ES-I3 (cell line): ENCODE results near the gene USH2A.

Source experiments
- H3K36me3 ChIP-seq: 2 replicates; pipeline ENCODE4 v1.6.1; 2013; ENCODE audit warnings: mild to moderate bottlenecking, low read length, control low read depth, moderate library complexity; ENCODE audit not compliant: insufficient read depth
- H3K4me1 ChIP-seq: 2 replicates; pipeline ENCODE4 v1.6.1; 2013; ENCODE audit warnings: mild to moderate bottlenecking, control low read depth, low read length; ENCODE audit not compliant: insufficient read depth
- H3K9ac ChIP-seq: 2 replicates; pipeline ENCODE4 v1.6.1; 2013; ENCODE audit warnings: low read depth, mild to moderate bottlenecking, low read length, moderate library complexity
- H3K9me3 ChIP-seq: 2 replicates; pipeline ENCODE4 v1.6.1; 2013; ENCODE audit warnings: mild to moderate bottlenecking, low read length, moderate library complexity; ENCODE audit not compliant: control insufficient read depth, insufficient read depth

The USH2A gene

DNA sequence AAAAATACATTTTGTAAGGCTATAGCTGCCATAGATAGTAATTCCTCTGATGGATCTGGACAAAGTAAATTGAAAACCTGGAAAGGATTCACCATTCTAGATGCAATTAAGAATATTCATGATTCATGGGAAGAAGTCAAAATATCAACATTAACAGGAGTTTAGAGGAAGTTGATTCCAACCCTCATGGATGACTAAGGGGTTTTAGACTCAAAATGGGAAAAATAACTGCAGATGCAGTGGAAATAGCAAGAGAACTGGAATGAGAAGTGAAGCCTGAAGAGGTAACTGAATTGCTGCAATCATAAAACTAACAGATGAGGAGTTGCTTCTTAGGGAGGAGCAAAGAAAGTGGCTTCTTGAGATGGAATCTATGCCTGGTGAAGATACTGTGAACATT lies 625.4 kb downstream of the USH2A start:
- no peaks in the 10 kb centered on the region for H3K9me3 ChIP-seq
- H3K4me1 ChIP-seq = no peaks in the 10 kb centered on the region
- no peak overlapping the region for H3K9ac ChIP-seq
- no peaks in the 10 kb centered on the region for H3K36me3 ChIP-seq

DNA sequence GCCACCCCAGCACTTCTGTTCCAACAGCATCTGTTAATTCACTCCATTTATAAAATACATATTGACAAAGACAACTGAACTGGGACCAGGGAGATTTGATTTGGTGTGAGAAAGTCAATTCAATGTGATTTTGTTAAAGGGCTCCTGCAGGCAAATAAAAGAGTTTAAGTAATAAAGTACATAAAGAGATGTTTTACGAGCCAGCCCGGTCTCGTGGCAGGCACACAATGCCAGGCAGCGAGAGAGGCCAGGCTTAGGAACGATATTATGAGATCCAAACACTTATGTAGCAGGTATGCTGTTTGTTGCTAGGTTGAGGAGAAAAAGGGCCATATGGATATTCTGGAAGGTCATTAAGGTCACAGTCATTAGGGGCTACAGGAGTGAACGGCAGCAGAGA lies 629.1 kb downstream of the USH2A start:
- no peaks in the 10 kb centered on the region for H3K4me1 ChIP-seq
- H3K9me3 ChIP-seq = no peaks in the 10 kb centered on the region
- H3K9ac ChIP-seq = no peak overlapping the region
- H3K36me3 ChIP-seq = no peaks in the 10 kb centered on the region

DNA sequence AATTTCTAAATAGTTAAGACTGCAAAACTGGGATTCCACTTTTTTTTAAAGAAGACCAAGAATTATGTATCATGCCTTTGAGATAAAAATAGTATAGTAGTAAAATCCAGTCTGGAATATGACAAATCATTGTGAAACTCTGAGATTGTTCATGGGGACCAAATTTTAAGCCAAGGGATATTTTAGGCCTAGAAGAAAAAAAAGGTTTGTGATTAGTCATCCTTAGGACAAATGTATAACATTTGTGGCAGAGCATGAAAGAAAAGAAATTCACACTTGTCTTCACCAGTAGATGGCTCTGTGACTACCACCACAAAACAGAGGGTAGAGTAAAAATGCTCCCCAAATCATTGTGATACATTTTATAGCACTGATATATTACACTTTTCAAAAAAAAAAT lies 630.1 kb downstream of the USH2A start:
- Histone ChIP-seq H3K9ac (no peak overlapping the region), H3K9me3 (no peaks in the 10 kb centered on the region), H3K4me1 (no peaks in the 10 kb centered on the region), H3K36me3 (no peaks in the 10 kb centered on the region)

DNA sequence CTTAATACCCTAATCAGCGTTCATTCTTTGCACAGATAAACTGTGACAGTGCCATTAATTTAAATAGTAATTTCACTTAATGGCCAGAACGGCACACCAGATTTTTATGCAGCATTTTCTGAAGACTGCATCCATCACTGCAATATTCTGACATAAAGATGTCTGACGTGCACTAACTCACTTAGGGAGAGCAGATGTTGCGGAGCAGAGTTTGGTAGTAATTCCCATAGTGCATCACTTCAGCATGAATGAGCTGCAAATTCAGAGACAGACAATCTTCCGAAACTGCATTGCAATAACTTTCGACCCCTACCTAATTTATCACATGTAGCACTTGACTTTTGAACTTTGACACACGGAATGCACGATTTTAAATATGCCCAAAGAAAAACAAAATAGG lies 630.8 kb downstream of the USH2A start:
- Histone ChIP-seq H3K4me1 (no peaks in the 10 kb centered on the region), H3K9me3 (no peaks in the 10 kb centered on the region), H3K36me3 (no peaks in the 10 kb centered on the region)

DNA sequence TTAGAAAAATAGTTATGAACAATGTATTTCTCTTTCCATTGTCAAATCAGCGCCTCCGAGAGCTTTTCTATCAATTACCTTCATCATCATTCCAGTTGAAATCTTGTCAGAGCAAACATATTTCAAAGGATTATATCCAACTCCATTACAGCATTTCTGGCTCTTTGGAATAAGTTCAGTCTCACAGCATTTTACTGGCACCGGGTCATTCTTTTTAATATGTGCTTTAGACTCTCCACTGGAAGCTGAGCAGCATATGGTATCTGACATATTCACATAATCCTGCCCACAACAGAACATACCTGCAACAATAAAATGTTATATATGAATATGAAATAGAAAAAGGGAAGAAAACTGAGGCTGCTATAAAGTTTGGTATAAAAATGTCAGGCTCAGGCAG lies 633.3 kb downstream of the USH2A start:
- Histone ChIP-seq H3K36me3 (no peaks in the 10 kb centered on the region), H3K9me3 (no peaks in the 10 kb centered on the region), H3K9ac (no peak overlapping the region), H3K4me1 (no peaks in the 10 kb centered on the region)

More for the DNA sequence above, 630.8 kb downstream of the USH2A start:
- H3K9ac ChIP-seq = no peak overlapping the region

DNA sequence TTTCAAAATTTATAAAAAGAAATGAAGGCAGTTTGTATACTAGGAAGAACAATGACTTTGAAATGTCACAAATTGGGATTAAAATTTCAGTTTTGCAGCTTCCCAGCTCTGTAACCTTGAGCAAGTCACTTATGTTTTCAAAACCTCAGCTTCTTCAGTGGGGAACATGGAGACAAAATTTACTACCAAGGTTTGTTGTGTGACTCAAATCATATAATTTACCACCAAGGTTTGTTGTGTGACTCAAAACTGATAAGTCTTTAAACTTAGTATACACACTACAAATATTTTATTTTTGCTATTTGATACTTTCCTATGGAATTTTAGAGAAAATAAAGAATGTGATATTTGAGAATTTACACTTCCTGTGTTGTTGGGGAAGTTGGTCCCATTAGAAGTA lies 636.3 kb downstream of the USH2A start:
- Histone ChIP-seq H3K9me3 (no peaks in the 10 kb centered on the region), H3K9ac (no peak overlapping the region), H3K4me1 (no peaks in the 10 kb centered on the region), H3K36me3 (no peaks in the 10 kb centered on the region)

DNA sequence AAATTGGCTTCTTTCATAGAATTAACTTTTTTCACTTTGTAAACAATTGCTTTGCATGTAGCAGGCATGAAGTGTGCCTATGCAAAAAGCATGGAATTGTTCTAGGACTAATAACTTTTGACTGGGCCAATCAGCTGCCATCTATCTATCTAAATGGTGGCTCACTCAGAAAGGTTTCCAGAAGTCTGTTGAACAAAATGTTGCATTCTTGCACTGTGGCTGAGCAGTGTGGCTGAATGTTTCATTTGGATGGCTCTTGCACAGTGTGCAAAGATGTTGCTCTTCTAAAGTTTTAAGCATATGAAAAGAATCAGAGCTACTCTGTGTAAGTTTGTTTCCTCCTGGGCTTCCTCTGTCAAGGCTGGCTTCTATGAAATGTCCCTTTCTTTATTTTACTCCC lies 642.6 kb downstream of the USH2A start:
- Histone ChIP-seq H3K9ac (no peak overlapping the region), H3K36me3 (no peaks in the 10 kb centered on the region), H3K9me3 (no peaks in the 10 kb centered on the region), H3K4me1 (peaks cover 18% of the 10 kb centered on the region)

DNA sequence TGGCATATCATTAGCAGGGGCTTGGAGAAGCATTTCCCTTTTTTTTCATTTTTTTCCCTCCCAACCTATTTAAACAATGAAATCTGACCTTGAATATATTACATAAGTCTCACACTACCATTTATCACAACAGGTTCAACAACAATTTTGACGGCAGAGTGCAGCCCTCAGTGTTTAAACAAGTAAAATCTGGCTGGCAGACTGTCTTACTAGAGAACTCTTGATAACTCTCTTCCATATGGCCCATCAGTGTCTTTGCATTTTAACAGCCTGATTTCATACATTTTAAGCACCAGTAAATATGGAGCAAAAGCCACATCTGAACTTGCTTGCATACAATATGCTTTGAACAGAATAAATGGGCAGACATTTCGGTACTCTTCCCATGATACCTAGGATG lies 643.1 kb downstream of the USH2A start:
- Histone ChIP-seq H3K36me3 (no peaks in the 10 kb centered on the region), H3K4me1 (peaks cover 23% of the 10 kb centered on the region), H3K9me3 (no peaks in the 10 kb centered on the region), H3K9ac (no peak overlapping the region)

DNA sequence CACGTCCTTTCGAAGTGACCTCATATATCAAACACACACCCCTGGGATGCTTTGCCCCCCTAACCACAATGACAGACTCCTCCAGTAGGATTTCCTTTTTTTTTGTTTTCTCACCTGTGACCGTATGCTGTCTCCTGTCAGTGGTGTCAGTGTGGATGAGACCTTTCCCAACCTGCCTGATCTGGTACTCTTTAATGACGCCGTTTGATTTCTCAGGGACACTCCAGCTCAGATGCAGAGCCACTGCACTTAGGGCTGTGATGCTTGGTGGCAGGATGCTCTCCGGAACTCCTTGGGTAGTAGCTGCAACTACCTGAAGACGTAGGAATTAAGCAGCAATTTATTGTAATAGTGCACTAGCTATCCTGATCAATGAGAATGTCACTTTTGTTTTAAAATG lies 643.5 kb downstream of the USH2A start:
- Histone ChIP-seq H3K9ac (no peak overlapping the region), H3K9me3 (no peaks in the 10 kb centered on the region), H3K36me3 (no peaks in the 10 kb centered on the region), H3K4me1 (peaks cover 25% of the 10 kb centered on the region)

DNA sequence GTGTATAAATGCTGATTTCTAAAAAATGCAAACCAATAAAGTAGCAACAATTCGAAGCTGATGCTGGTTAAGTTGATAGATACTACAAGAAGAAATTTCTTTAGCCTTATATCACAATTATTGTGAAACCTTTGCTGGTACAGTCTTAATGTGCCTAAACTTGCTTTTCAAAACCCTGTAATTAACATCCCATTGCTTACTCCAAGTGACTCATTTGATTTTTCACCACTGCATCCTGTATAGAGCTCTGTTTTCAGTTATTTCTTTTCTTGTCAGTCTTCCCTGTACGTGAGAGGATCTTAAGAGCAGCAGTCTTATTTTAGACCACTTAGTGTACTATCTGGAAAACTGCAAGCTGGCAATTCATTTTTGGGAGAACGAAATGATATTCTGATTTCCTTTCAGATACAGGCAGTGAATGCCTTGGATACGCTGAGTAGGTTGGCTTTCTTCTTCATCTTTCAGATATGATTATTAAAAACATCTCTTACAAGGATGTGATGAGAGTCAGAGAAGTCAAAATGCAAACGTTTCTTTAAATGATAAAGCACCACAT lies 645.8 kb downstream of the USH2A start:
- H3K4me1 ChIP-seq = peaks cover 25% of the 10 kb centered on the region
- H3K9ac ChIP-seq = no peak overlapping the region
- H3K9me3 ChIP-seq = no peaks in the 10 kb centered on the region
- H3K36me3 ChIP-seq = no peaks in the 10 kb centered on the region

DNA sequence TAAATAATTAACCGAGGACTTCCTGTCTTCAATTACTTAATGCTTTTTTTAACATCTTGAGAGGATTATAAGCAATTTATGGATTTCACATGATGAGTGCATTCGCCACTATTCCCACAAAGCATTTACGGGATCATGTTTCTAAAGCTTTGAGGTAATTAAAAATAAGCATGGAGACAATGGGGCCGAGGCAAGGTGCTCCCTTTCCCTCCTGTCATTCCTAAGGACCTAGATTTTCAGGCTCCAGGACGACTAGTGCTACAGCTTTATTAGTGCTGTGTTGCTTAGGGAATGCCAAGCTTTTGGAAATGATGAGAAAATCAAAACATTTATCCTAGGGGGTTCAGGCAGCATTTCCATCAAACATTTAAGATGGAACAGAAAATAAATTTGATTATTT lies 646.9 kb downstream of the USH2A start:
- H3K9ac ChIP-seq = no peak overlapping the region
- H3K4me1 ChIP-seq = peaks cover 25% of the 10 kb centered on the region
- H3K36me3 ChIP-seq = no peaks in the 10 kb centered on the region
- no peaks in the 10 kb centered on the region for H3K9me3 ChIP-seq

DNA sequence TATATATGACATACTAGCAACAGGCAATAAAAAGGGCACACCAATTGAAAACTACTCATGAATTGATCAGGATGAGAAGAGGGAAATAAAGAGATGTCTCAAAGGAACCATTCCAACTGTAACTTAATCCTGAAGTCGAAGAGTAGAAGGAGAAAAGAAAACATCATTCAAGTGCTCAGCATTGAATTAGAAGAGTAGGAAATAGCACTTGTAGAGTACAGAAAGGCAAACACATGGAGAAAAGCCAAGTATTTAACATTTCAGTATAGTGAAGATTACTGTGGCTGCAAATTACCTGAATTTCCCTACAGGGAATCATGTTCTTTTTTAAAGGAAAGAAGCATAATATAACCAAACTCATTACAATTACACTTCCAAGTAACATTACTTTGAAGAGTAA lies 651.1 kb downstream of the USH2A start:
- no peaks in the 10 kb centered on the region for H3K36me3 ChIP-seq
- H3K9ac ChIP-seq = no peak overlapping the region
- peaks cover 26% of the 10 kb centered on the region; the same call in 1 of the 2 replicates for H3K4me1 ChIP-seq
- H3K9me3 ChIP-seq = no peaks in the 10 kb centered on the region

DNA sequence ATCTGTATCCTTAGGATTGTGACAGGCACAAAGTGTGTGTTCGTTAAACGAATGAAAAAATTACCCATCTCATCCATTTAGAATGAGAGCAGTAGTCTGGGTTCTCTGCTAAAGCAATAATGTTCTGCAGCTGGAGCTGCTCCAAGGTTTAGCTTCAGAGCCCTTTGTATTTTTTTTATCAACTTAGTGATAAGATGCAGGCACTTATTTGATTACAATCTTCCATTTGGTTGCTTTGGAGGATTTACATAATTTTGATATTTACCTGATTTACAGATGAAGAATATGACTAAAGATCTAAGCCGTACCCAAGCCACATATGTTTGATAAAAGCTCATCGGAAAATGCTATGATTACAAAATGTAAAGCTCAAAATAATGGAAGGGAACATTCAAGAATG lies 654.9 kb downstream of the USH2A start:
- H3K36me3 ChIP-seq = no peaks in the 10 kb centered on the region
- H3K9ac ChIP-seq = no peak overlapping the region
- no peaks in the 10 kb centered on the region for H3K9me3 ChIP-seq
- H3K4me1 ChIP-seq = peaks cover 10% of the 10 kb centered on the region; the same call in 1 of the 2 replicates

DNA sequence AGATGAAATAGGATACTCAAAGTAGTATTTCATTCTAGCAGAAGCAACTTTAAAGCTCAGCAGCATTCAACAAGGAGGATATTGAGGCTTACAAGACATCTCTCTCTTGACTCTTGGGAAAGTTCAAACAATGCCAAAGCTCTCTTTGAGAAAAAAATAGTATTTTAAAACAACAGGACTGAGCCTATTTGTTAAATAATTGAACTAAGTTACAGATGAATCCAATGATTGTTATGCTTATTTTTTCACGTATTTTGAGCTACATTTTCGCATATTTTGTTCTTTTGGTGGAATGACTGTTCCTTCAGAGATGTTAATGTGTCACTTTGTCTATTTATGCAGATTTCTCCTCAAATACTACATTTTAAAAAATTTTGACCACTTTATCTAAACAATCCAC lies 655.5 kb downstream of the USH2A start:
- no peak overlapping the region for H3K9ac ChIP-seq
- H3K9me3 ChIP-seq = no peaks in the 10 kb centered on the region
- peaks cover 10% of the 10 kb centered on the region; the same call in 1 of the 2 replicates for H3K4me1 ChIP-seq
- H3K36me3 ChIP-seq = no peaks in the 10 kb centered on the region

DNA sequence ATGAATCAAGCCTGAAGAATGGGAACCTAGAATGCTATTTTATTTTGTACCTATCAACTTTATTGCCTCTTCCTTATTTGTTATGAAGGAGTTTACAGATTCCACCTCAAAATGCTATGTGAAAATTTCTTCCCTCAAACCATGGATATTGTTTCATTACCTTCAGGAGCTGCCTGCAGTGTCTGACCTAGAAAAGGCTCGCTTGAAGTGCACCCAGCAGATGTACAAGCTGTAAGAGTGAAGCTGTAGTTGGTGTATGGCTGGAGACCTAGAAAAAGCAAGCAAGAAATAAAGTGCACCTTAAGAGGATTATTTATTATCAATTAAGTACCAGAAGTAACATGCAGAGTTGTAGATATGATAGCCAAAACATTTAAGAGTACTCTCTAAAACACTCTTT lies 656.7 kb downstream of the USH2A start:
- Histone ChIP-seq H3K4me1 (peaks cover 10% of the 10 kb centered on the region; the same call in 1 of the 2 replicates), H3K9ac (no peak overlapping the region), H3K9me3 (no peaks in the 10 kb centered on the region), H3K36me3 (no peaks in the 10 kb centered on the region)

DNA sequence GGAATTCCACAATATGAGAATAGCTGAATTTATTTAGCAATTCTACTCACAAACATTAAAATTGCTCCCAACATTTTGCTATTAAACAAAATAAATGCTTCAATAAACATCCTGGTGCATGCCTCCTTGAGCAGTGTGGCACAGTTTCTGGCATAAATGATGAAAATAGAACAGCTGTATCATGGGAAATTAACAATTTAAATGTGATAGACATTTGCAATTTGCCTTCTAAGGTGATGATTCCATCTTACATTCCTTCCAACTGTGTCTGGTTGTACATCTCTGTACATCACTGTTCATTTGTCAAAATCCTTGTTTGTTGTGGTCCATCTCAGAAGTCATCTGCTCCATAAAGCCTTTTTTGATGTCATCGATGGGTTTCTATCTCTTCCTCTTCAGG lies 657.4 kb downstream of the USH2A start:
- H3K36me3 ChIP-seq = no peaks in the 10 kb centered on the region
- peaks cover 10% of the 10 kb centered on the region; the same call in 1 of the 2 replicates for H3K4me1 ChIP-seq
- no peak overlapping the region for H3K9ac ChIP-seq
- no peaks in the 10 kb centered on the region for H3K9me3 ChIP-seq
